ENCODE results near the gene GRK5. TPM values are rescaled to one million over a fixed set of nuclear protein-coding genes. Genes with fewer than 3 reads are reported as not detected.

The GRK5 gene
- total RNA-seq, 4 donors from 2014 or later, result 6.2 to 12.5 (median 9.1) TPM

DNA sequence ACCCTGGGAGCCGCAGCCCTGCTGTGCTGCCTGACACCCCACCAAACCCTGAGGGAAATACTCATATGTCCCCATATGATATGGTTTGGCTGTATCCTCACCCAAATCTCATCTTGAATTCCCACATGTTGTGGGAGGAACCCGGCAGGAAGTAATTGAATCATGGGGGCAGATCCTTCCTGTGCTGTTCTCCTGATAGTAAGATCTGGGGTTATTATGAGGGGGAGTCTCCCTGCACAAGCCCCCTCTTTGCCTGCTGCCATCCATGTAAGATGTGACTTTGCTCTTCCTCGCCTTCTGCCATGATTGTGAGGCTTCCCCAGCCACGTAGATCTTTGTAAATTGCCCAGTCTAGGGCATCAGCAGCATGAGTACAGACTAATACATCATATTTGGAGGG lies 266.4 kb downstream of the GRK5 start:
- intact Hi-C loops (cut with DNase I; ENCODE audit: low total_unique reads) (no loop called here), in situ Hi-C loops (cut with MboI; ENCODE audit: low sequenced_read_pairs in 4 of 4) (no loop called here)
- Histone ChIP-seq H3K27me3 (peaks cover 0 to 9% (median 0%) of the 10 kb centered on the region in 3 donors), H3K4me3 (no peak overlapping the region), H3K9me3 (no peaks in the 10 kb centered on the region), H3K36me3 (no peaks in the 10 kb centered on the region), H3K4me1 (no peaks in the 10 kb centered on the region), H3K27ac (no peak overlapping the region)
- DNase-seq, result no peak
- ATAC-seq, result no peak
- TF ChIP-seq POLR2A (IDR thresholded peaks at IDR 0.05), result no peak
- TF ChIP-seq, protein P1, sequence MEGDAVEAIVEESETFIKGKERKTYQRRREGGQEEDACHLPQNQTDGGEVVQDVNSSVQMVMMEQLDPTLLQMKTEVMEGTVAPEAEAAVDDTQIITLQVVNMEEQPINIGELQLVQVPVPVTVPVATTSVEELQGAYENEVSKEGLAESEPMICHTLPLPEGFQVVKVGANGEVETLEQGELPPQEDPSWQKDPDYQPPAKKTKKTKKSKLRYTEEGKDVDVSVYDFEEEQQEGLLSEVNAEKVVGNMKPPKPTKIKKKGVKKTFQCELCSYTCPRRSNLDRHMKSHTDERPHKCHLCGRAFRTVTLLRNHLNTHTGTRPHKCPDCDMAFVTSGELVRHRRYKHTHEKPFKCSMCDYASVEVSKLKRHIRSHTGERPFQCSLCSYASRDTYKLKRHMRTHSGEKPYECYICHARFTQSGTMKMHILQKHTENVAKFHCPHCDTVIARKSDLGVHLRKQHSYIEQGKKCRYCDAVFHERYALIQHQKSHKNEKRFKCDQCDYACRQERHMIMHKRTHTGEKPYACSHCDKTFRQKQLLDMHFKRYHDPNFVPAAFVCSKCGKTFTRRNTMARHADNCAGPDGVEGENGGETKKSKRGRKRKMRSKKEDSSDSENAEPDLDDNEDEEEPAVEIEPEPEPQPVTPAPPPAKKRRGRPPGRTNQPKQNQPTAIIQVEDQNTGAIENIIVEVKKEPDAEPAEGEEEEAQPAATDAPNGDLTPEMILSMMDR (IDR thresholded peaks at IDR 0.05 in 4 of 5, conservative IDR thresholded peaks at IDR 0.05 in 1 of 5), result no peak

- no peak overlapping the region for H3K4me3 ChIP-seq
- TF ChIP-seq, protein P1 (IDR thresholded peaks at IDR 0.05 in 4 of 5, conservative IDR thresholded peaks at IDR 0.05 in 1 of 5), result no peak
- no peak for TF ChIP-seq POLR2A (IDR thresholded peaks at IDR 0.05)
- H3K36me3 ChIP-seq, result no peaks in the 10 kb centered on the region
- in situ Hi-C loops (cut with MboI; ENCODE audit: low sequenced_read_pairs in 4 of 4), result no loop called here
- intact Hi-C loops (cut with DNase I; ENCODE audit: low total_unique reads), result no loop called here
- DNase-seq (no peak), ATAC-seq (no peak)
- H3K4me1 ChIP-seq, result no peaks in the 10 kb centered on the region
- peaks cover 0 to 9% (median 0%) of the 10 kb centered on the region in 3 donors for H3K27me3 ChIP-seq
- H3K27ac ChIP-seq, result no peak overlapping the region
- no peaks in the 10 kb centered on the region for H3K9me3 ChIP-seq
These were observed 267.2 kb downstream of the GRK5 start for GRCh38 chr10:119474606-119475005.

- DNase-seq, result no peak
- H3K27ac ChIP-seq, result no peak overlapping the region
- intact Hi-C loops (cut with DNase I; ENCODE audit: low total_unique reads) (no loop called here), in situ Hi-C loops (cut with MboI; ENCODE audit: low sequenced_read_pairs in 4 of 4) (no loop called here)
- H3K9me3 ChIP-seq, result no peaks in the 10 kb centered on the region
- ATAC-seq, result no peak
- H3K4me3 ChIP-seq, result no peak overlapping the region
- H3K27me3 ChIP-seq, result peaks cover 11 to 20% (median 13%) of the 10 kb centered on the region in 3 donors
- H3K36me3 ChIP-seq, result no peaks in the 10 kb centered on the region
- no peak for TF ChIP-seq POLR2A (IDR thresholded peaks at IDR 0.05)
- no peaks in the 10 kb centered on the region for H3K4me1 ChIP-seq
These were observed 270.1 kb downstream of the GRK5 start for GRCh38 chr10:119477444-119477843.

GRCh38 chr10:119478111-119478802 lies 270.9 kb downstream of the GRK5 start:
- Histone ChIP-seq H3K4me1 (no peaks in the 10 kb centered on the region), H3K9me3 (no peaks in the 10 kb centered on the region), H3K27me3 (peaks cover 11 to 20% (median 16%) of the 10 kb centered on the region in 3 donors), H3K27ac (no peak overlapping the region), H3K36me3 (no peaks in the 10 kb centered on the region), H3K4me3 (no peak overlapping the region)
- DNase-seq, result no peak
- in situ Hi-C loops (cut with MboI; ENCODE audit: low sequenced_read_pairs in 4 of 4) (no loop called here), intact Hi-C loops (cut with DNase I; ENCODE audit: low total_unique reads) (no loop called here)
- ATAC-seq, result no peak
- TF ChIP-seq, protein P1 (IDR thresholded peaks at IDR 0.05 in 4 of 5, conservative IDR thresholded peaks at IDR 0.05 in 1 of 5), result no peak
- TF ChIP-seq POLR2A (IDR thresholded peaks at IDR 0.05), result no peak

GRCh38 chr10:119478811-119479341 lies 271.5 kb downstream of the GRK5 start:
- intact Hi-C loops (cut with DNase I; ENCODE audit: low total_unique reads), result no loop called here

More at GRCh38 chr10:119478811-119479341, 271.5 kb downstream of the GRK5 start:
- no peak overlapping the region for H3K4me3 ChIP-seq
- DNase-seq (no peak), ATAC-seq (no peak)
- H3K36me3 ChIP-seq, result no peaks in the 10 kb centered on the region
- no peak for TF ChIP-seq POLR2A (IDR thresholded peaks at IDR 0.05)
- TF ChIP-seq, protein P1 (IDR thresholded peaks at IDR 0.05 in 4 of 5, conservative IDR thresholded peaks at IDR 0.05 in 1 of 5), result no peak
- H3K4me1 ChIP-seq, result no peaks in the 10 kb centered on the region
- peaks cover 11 to 20% (median 16%) of the 10 kb centered on the region in 3 donors for H3K27me3 ChIP-seq
- in situ Hi-C loops (cut with MboI; ENCODE audit: low sequenced_read_pairs in 4 of 4), result no loop called here
- H3K27ac ChIP-seq, result no peak overlapping the region
- H3K9me3 ChIP-seq, result no peaks in the 10 kb centered on the region
